Left cardiac atrium (tissue), 4 donors: ENCODE measurements around the gene PSG3. TPM values are rescaled to one million over a fixed set of nuclear protein-coding genes. Genes with fewer than 3 reads are reported as not detected.
"Not testable (repeated sequence)": the region's sequence is repeated elsewhere in the genome, so short reads cannot be mapped to it uniquely, and the experiment has no call there.

Source experiments
- ATAC-seq, 2 donors: fragments of 200-7000 bp; cut with Tn5 transposase; one replicate each; pipeline ENCODE4 v1.9.1; 2020; ENCODE audit warnings: mild to moderate bottlenecking in 2 of 2, moderate library complexity in 2 of 2
- DNase-seq: peaks from one replicate; pipeline ENCODE4 v3.0.0-alpha.2; 2020
- intact Hi-C, 2 donors: fragments of 100-400 bp; cut with DNase I; formaldehyde crosslinking; loops; one replicate each; pipeline versions ENCODE4 v1.14.1 to v1.15.1; 2022 to 2023
- long read RNA-seq: library from polyadenylated mRNA; unstranded; transcript quantifications from one replicate; pipeline ENCODE4 v2.0.0, GENCODE V29; 2021
- total RNA-seq, 2 donors: library from RNA; stranded (reverse); fragmentation: NEBNext Ultra II Directional; extraction: Animal tissue kit (Norgen Biotek cat#: 25700); gene quantifications; one replicate each; pipeline ENCODE4 v1.2.1, GENCODE V29; 2021
- donor health status: DM: no; HTN: yes; CAD: no.
- donor health status: DM: no; HTN: yes; CAD: no; lungs with severe emphysema.
- donor health status: DM: yes; HTN: yes; CAD: no.
- donor health status: Dilated cardiomyopathy.

PSG3 gene
- total RNA-seq, result not detected
- long read RNA-seq, result 0 reads

- ATAC-seq, intact Hi-C loops, DNase-seq: not testable (repeated sequence)
Observed at GRCh38 chr19:42740381-42740780, at the start of gene PSG3. TSS of gene PSG3 (minus strand) at chr19:42740481. CDS start at chr19:42740384, 97 bp downstream.

GRCh38 chr19:42788766-42789165 is 48.5 kb upstream of the PSG3 start:
- ATAC-seq, DNase-seq, intact Hi-C loops: not testable (repeated sequence)

- ATAC-seq, DNase-seq, intact Hi-C loops: not testable (repeated sequence)
Observed at GRCh38 chr19:42787766-42788165, 47.5 kb upstream of the PSG3 start.

GRCh38 chr19:42776750-42777612 is 36.7 kb upstream of the PSG3 start:
- ATAC-seq, result not testable (repeated sequence)
- peak; percentile 58 for DNase-seq
- intact Hi-C loops, result loop anchor here in 1 of 2 donors (5.0 kb wide), 1 partner anchor 325 kb away; no protein-coding TSS in a partner anchor

GRCh38 chr19:42774510-42775158 is 34.4 kb upstream of the PSG3 start:
- ATAC-seq, result not testable (repeated sequence)

GRCh38 chr19:42767319-42767718 is 27.0 kb upstream of the PSG3 start:
- DNase-seq, ATAC-seq, intact Hi-C loops: not testable (repeated sequence)

More at GRCh38 chr19:42774510-42775158, 34.4 kb upstream of the PSG3 start:
- intact Hi-C loops, result loop anchor here in 1 of 2 donors (5.0 kb wide), 1 partner anchor 322 kb away; no protein-coding TSS in a partner anchor
- DNase-seq, result not testable (repeated sequence)

GRCh38 chr19:42766871-42767270 is 26.6 kb upstream of the PSG3 start:
- ATAC-seq, DNase-seq, intact Hi-C loops: not testable (repeated sequence)

GRCh38 chr19:42764836-42765235 is 24.6 kb upstream of the PSG3 start:
- DNase-seq (no peak), ATAC-seq (no peak)
- intact Hi-C loops, result no loop called here

- no peak for ATAC-seq
- no peak for DNase-seq
- intact Hi-C loops, result no loop called here
Observed at GRCh38 chr19:42762789-42763188, 22.5 kb upstream of the PSG3 start.

- DNase-seq, intact Hi-C loops, ATAC-seq: not testable (repeated sequence)
Observed at GRCh38 chr19:42761924-42762295, 21.6 kb upstream of the PSG3 start.

GRCh38 chr19:42760954-42761923 is 21.0 kb upstream of the PSG3 start:
- intact Hi-C loops, ATAC-seq, DNase-seq: not testable (repeated sequence)

- ATAC-seq, intact Hi-C loops, DNase-seq: not testable (repeated sequence)
Observed at GRCh38 chr19:42758667-42759066, 18.4 kb upstream of the PSG3 start.

GRCh38 chr19:42752246-42752645 is 12.0 kb upstream of the PSG3 start:
- intact Hi-C loops, ATAC-seq, DNase-seq: not testable (repeated sequence)

- intact Hi-C loops, DNase-seq, ATAC-seq: not testable (repeated sequence)
Observed at GRCh38 chr19:42741726-42742607, 1.7 kb upstream of the PSG3 start.

- intact Hi-C loops, ATAC-seq, DNase-seq: not testable (repeated sequence)
Observed at GRCh38 chr19:42737581-42738011, 2.7 kb downstream of the PSG3 start.

- ATAC-seq, intact Hi-C loops, DNase-seq: not testable (repeated sequence)
Observed at GRCh38 chr19:42728341-42728740, 11.9 kb downstream of the PSG3 start.

- ATAC-seq, DNase-seq, intact Hi-C loops: not testable (repeated sequence)
Observed at GRCh38 chr19:42714000-42714399, 26.3 kb downstream of the PSG3 start.
